Mammary epithelial cell (primary cell): ENCODE data around the gene PDGFA.

Experiments used
- EZH2 ChIP-seq: IDR thresholded peaks from 2 replicates; pipeline ENCODE4 v1.6.1; 2012; ENCODE audit warnings: low read length, inconsistent platforms, borderline replicate concordance
- TF ChIP-seq, protein P1 (sequence below), 2 donors: IDR thresholded peaks in 1 of 2; conservative IDR thresholded peaks in 1 of 2; 2 replicates each; pipeline ENCODE4 v1.5.1; 2011 to 2012; ENCODE audit warnings: inconsistent platforms in 2 of 2, low read length in 2 of 2, mild to moderate bottlenecking in 2 of 2, control low read depth in 1 of 2, low read depth in 1 of 2; ENCODE audit not compliant: insufficient read depth in 1 of 2; ENCODE audit errors: extremely low read depth in 1 of 2

DNA sequence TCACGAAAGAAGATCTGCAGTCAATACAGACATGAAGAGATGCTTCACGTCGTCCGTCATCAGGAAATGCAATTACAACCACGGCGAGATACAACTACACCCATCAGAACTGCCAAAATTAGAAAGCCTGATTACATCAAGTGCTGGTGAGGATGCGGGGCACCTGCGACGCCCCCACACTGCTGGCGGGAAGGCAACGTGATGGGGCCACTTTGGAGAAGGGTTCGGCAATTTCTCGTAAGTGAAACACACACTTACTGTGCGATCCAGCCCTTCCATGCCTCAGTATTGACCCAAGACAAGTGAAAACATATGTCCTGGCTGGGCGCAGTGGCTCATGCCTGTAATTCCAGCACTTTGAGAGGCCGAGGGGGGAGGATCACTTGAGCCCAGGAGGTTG, 25.8 kb upstream of the PDGFA start:
- TF ChIP-seq EZH2, result no peak
- TF ChIP-seq, protein P1, sequence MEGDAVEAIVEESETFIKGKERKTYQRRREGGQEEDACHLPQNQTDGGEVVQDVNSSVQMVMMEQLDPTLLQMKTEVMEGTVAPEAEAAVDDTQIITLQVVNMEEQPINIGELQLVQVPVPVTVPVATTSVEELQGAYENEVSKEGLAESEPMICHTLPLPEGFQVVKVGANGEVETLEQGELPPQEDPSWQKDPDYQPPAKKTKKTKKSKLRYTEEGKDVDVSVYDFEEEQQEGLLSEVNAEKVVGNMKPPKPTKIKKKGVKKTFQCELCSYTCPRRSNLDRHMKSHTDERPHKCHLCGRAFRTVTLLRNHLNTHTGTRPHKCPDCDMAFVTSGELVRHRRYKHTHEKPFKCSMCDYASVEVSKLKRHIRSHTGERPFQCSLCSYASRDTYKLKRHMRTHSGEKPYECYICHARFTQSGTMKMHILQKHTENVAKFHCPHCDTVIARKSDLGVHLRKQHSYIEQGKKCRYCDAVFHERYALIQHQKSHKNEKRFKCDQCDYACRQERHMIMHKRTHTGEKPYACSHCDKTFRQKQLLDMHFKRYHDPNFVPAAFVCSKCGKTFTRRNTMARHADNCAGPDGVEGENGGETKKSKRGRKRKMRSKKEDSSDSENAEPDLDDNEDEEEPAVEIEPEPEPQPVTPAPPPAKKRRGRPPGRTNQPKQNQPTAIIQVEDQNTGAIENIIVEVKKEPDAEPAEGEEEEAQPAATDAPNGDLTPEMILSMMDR (conservative IDR thresholded peaks at IDR 0.05 in 1 of 2, IDR thresholded peaks at IDR 0.05 in 1 of 2; ENCODE audit: extremely low read depth in 1 of 2, insufficient read depth in 1 of 2, low read depth in 1 of 2, low read length in 2 of 2), result no peak
